WTC11 (cell line): ENCODE results near the gene SLC26A8. TPM values are rescaled to one million over a fixed set of nuclear protein-coding genes. Genes with fewer than 3 reads are reported as not detected.

ENCODE experiments used
- ATAC-seq: fragments of 200-7000 bp; cut with Tn5 transposase; 2 replicates; pipeline ENCODE4 v1.10.0; 2021; ENCODE audit warnings: mild to moderate bottlenecking, moderate library complexity
- CTCF ChIA-PET: fragments of 300-600 bp; sonication (Branson Sonifier 250); formaldehyde crosslinking; loops from one replicate; lab custom pipeline; 2021; ENCODE audit warnings: antibody characterized with exemption; lab: Charles Lee
- POLR2A ChIA-PET: fragments of 350-600 bp; sonication (Branson Sonifier 250); formaldehyde crosslinking; loops from one replicate; lab custom pipeline; 2021; ENCODE audit warnings: antibody characterized with exemption; lab: Charles Lee
- DNase-seq: peaks from one replicate; pipeline ENCODE4 v3.0.0; 2021; ENCODE audit warnings: low spot score
- H3K27ac Mint-ChIP-seq: 2 replicates; pipeline ENCODE4 v1.8.0; 2021; ENCODE audit warnings: mixed read lengths
- H3K27me3 Mint-ChIP-seq: 2 replicates; pipeline ENCODE4 v1.8.0; 2021; ENCODE audit warnings: low read depth, mild to moderate bottlenecking, moderate library complexity, mixed read lengths
- H3K36me3 Mint-ChIP-seq: 2 replicates; pipeline ENCODE4 v1.8.0; 2021; ENCODE audit warnings: mixed read lengths
- H3K4me1 Mint-ChIP-seq: 2 replicates; pipeline ENCODE4 v1.8.0; 2022; ENCODE audit warnings: mixed read lengths
- H3K4me3 Mint-ChIP-seq: 2 replicates; pipeline ENCODE4 v1.8.0; 2021; ENCODE audit warnings: mild to moderate bottlenecking, moderate library complexity, mixed read lengths
- H3K9me3 Mint-ChIP-seq: 2 replicates; pipeline ENCODE4 v1.8.0; 2021; ENCODE audit warnings: mixed read lengths
- ATF6 ChIP-seq: sonication (generic); formaldehyde crosslinking; IDR thresholded peaks from 2 replicates; pipeline ENCODE4 v1.8.1; 2023; ENCODE audit warnings: mild to moderate bottlenecking, missing genetic modification reagents
- GTF2I ChIP-seq: fragments of 250-450 bp; sonication (Bioruptor Pico); conservative IDR thresholded peaks from 2 replicates; pipeline ENCODE4 v1.4.0; 2021; ENCODE audit warnings: mild to moderate bottlenecking
- IRF2 ChIP-seq: sonication (generic); formaldehyde crosslinking; IDR thresholded peaks from 2 replicates; pipeline ENCODE4 v1.8.0; 2022; ENCODE audit warnings: low read depth, missing genetic modification reagents, borderline replicate concordance
- JAZF1 ChIP-seq: fragments of 250-450 bp; sonication (Bioruptor Pico); IDR thresholded peaks from 2 replicates; pipeline ENCODE4 v1.9.0; 2021; ENCODE audit warnings: moderate library complexity, mild to moderate bottlenecking, inconsistent platforms
- KAT7 ChIP-seq: sonication (generic); formaldehyde crosslinking; IDR thresholded peaks from 2 replicates; pipeline ENCODE4 v1.8.1; 2023; ENCODE audit warnings: missing genetic modification reagents, mild to moderate bottlenecking, borderline replicate concordance
- MAX ChIP-seq: sonication (generic); formaldehyde crosslinking; IDR thresholded peaks from 2 replicates; pipeline ENCODE4 v1.8.0; 2022; ENCODE audit warnings: mild to moderate bottlenecking, missing genetic modification reagents
- MXD4 ChIP-seq: fragments of 250-450 bp; sonication (Bioruptor Pico); IDR thresholded peaks from 2 replicates; pipeline ENCODE4 v1.8.0; 2021; ENCODE audit warnings: mild to moderate bottlenecking, moderate library complexity, borderline replicate concordance
- MYBL2 ChIP-seq: sonication (generic); formaldehyde crosslinking; IDR thresholded peaks from 2 replicates; pipeline ENCODE4 v1.8.1; 2023; ENCODE audit warnings: mild to moderate bottlenecking, moderate library complexity, missing genetic modification reagents
- NFYB ChIP-seq: sonication (generic); formaldehyde crosslinking; conservative IDR thresholded peaks from 2 replicates; pipeline ENCODE4 v1.8.0; 2022; ENCODE audit warnings: low read depth, missing genetic modification reagents
- PRRX2 ChIP-seq: fragments of 250-450 bp; sonication (Bioruptor Pico); IDR thresholded peaks from 2 replicates; pipeline ENCODE4 v1.8.0; 2021; ENCODE audit warnings: mild to moderate bottlenecking
- SMAD4 ChIP-seq: sonication (generic); formaldehyde crosslinking; IDR thresholded peaks from 2 replicates; pipeline ENCODE4 v1.8.0; 2022; ENCODE audit warnings: mild to moderate bottlenecking, missing genetic modification reagents
- SOX15 ChIP-seq: fragments of 250-450 bp; sonication (Bioruptor Pico); IDR thresholded peaks from 2 replicates; pipeline ENCODE4 v1.9.0; 2021; ENCODE audit warnings: mild to moderate bottlenecking
- TCF7 ChIP-seq: sonication (generic); formaldehyde crosslinking; IDR thresholded peaks from 2 replicates; pipeline ENCODE4 v1.8.0; 2022; ENCODE audit warnings: mild to moderate bottlenecking, low read depth, missing genetic modification reagents, moderate library complexity
- USF1 ChIP-seq: sonication (generic); formaldehyde crosslinking; IDR thresholded peaks from 2 replicates; pipeline ENCODE4 v1.8.0; 2022; ENCODE audit warnings: mild to moderate bottlenecking, missing genetic modification reagents
- ZMAT4 ChIP-seq: fragments of 250-450 bp; sonication (Bioruptor Pico); IDR thresholded peaks from 2 replicates; pipeline ENCODE4 v1.9.0; 2021; ENCODE audit warnings: mild to moderate bottlenecking
- ZNF138 ChIP-seq: sonication (generic); formaldehyde crosslinking; conservative IDR thresholded peaks from 2 replicates; pipeline ENCODE4 v1.8.1; 2022; ENCODE audit warnings: mild to moderate bottlenecking, moderate library complexity, missing genetic modification reagents
- ZNF281 ChIP-seq: sonication (generic); formaldehyde crosslinking; IDR thresholded peaks from 2 replicates; pipeline ENCODE4 v1.8.0; 2023; ENCODE audit warnings: mild to moderate bottlenecking, missing genetic modification reagents
- ZNF416 ChIP-seq: fragments of 250-450 bp; sonication (Bioruptor Pico); IDR thresholded peaks from 2 replicates; pipeline ENCODE4 v1.9.0; 2021; ENCODE audit warnings: mild to moderate bottlenecking, inconsistent platforms
- ZNF423 ChIP-seq: fragments of 250-450 bp; sonication (Bioruptor Pico); IDR thresholded peaks from 2 replicates; pipeline ENCODE4 v2.1.2; 2022; ENCODE audit warnings: mild to moderate bottlenecking, moderate library complexity
- ZNF532 ChIP-seq: fragments of 250-450 bp; sonication (Bioruptor Pico); IDR thresholded peaks from 2 replicates; pipeline ENCODE4 v1.9.0; 2021; ENCODE audit warnings: mild to moderate bottlenecking, borderline replicate concordance
- total RNA-seq: library from RNA; stranded (reverse); gene quantifications from 3 replicates; pipeline ENCODE4 v1.2.3, GENCODE V29; 2021
- TF ChIP-seq, protein P1 (sequence below): sonication (generic); formaldehyde crosslinking; IDR thresholded peaks from 2 replicates; pipeline ENCODE4 v1.8.1; 2022; ENCODE audit warnings: mild to moderate bottlenecking, missing genetic modification reagents, moderate library complexity, borderline replicate concordance
- TF ChIP-seq, protein P2 (sequence below): sonication (generic); formaldehyde crosslinking; IDR thresholded peaks from 2 replicates; pipeline ENCODE4 v1.8.1; 2023; ENCODE audit warnings: mild to moderate bottlenecking, missing genetic modification reagents

The SLC26A8 gene
- total RNA-seq, 1 experiment from 2014 or later: 0.50 TPM

DNA sequence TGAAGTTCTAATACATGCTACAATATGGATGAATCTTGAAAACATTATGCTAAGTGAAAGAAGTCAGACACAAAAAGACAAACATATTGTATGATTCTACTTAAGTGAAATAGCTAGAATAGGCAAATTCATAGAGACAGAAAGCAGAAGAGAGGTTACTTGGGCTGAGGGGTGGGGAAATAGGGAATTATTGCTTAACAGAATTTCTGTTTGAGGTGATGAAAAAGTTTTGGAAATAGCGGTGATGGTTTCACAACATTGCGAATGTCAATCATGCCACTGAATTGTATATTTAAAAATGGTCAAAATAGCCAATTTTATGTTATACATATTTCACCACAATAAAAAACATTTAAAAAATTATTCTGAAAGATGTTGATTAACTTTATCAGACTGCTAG lies 6.1 kb downstream of the SLC26A8 start:
- POLR2A ChIA-PET: no interaction called here
- no peaks in the 10 kb centered on the region for H3K27me3 Mint-ChIP-seq
- H3K4me3 Mint-ChIP-seq: no peak overlapping the region
- TF ChIP-seq PRRX2 (CRISPR knock-in tag): no peak
- no peak for TF ChIP-seq SOX15 (CRISPR knock-in tag)
- TF ChIP-seq ZNF138 (CRISPR knock-in tag): no peak
- TF ChIP-seq, all 79 proteins: peak for 0
- Mint-ChIP-seq H3K27ac (no peak overlapping the region), H3K9me3 (no peaks in the 10 kb centered on the region), H3K4me1 (peaks cover 9% of the 10 kb centered on the region), H3K36me3 (no peaks in the 10 kb centered on the region)
- no peak for DNase-seq
- ATAC-seq: no peak
- CTCF ChIA-PET: no interaction called here

DNA sequence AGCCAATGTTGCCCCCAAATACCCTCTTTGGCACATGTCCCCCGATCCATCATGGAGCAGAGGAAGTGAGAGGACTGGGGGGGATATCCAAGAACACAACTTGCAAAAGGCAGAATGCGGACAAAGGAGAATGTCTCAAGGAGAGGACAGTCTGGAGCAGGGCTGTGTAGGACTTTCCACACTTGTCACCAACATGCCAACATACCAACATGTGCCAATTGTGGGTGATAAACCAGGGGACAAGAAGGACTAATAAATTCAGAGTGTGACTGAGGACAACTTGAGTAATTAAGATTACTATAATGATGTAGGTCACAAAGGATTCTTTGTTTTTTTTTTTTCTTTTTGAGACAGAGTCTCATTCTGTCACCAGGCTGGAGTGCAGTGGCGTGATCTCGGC lies 8.8 kb downstream of the SLC26A8 start:
- CTCF ChIA-PET: no interaction called here
- Mint-ChIP-seq H3K9me3 (no peaks in the 10 kb centered on the region), H3K27me3 (no peaks in the 10 kb centered on the region), H3K27ac (no peak overlapping the region)
- TF ChIP-seq USF1 (no peak), ZNF416 (no peak), ZMAT4 (CRISPR knock-in tag) (no peak), ZNF532 (CRISPR knock-in tag) (no peak), MXD4 (no peak), KAT7 (no peak), MYBL2 (CRISPR knock-in tag) (no peak), SMAD4 (CRISPR knock-in tag) (no peak), ATF6 (no peak), ZNF138 (CRISPR knock-in tag) (no peak), JAZF1 (no peak), GTF2I (no peak), MAX (no peak), TCF7 (no peak), NFYB (CRISPR knock-in tag) (no peak), IRF2 (CRISPR knock-in tag) (no peak), ZNF423 (CRISPR knock-in tag) (no peak), ZNF281 (CRISPR knock-in tag) (no peak)
- TF ChIP-seq, protein P1, sequence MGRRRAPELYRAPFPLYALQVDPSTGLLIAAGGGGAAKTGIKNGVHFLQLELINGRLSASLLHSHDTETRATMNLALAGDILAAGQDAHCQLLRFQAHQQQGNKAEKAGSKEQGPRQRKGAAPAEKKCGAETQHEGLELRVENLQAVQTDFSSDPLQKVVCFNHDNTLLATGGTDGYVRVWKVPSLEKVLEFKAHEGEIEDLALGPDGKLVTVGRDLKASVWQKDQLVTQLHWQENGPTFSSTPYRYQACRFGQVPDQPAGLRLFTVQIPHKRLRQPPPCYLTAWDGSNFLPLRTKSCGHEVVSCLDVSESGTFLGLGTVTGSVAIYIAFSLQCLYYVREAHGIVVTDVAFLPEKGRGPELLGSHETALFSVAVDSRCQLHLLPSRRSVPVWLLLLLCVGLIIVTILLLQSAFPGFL: no peak
- TF ChIP-seq, protein P2, sequence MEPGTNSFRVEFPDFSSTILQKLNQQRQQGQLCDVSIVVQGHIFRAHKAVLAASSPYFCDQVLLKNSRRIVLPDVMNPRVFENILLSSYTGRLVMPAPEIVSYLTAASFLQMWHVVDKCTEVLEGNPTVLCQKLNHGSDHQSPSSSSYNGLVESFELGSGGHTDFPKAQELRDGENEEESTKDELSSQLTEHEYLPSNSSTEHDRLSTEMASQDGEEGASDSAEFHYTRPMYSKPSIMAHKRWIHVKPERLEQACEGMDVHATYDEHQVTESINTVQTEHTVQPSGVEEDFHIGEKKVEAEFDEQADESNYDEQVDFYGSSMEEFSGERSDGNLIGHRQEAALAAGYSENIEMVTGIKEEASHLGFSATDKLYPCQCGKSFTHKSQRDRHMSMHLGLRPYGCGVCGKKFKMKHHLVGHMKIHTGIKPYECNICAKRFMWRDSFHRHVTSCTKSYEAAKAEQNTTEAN (CRISPR knock-in tag): no peak
- TF ChIP-seq, all 79 proteins: peak for 0
- H3K36me3 Mint-ChIP-seq: no peaks in the 10 kb centered on the region
- H3K4me3 Mint-ChIP-seq: no peak overlapping the region
- no peak for DNase-seq
- peaks cover 9% of the 10 kb centered on the region for H3K4me1 Mint-ChIP-seq
- no peak for ATAC-seq
- POLR2A ChIA-PET: no interaction called here
